GM21576 (cell line): ENCODE measurements around the gene NUDT4.
"Not testable (repeated sequence)": the region's sequence is repeated elsewhere in the genome, so short reads cannot be mapped to it uniquely, and the experiment has no call there.

Experiments
- ATAC-seq: cut with Tn5 transposase; IDR thresholded peaks from one replicate; pipeline ENCODE4 v1.9.1; 2021; ENCODE audit warnings: mild to moderate bottlenecking, moderate library complexity; ENCODE audit not compliant: unreplicated experiment

NUDT4 gene

DNA sequence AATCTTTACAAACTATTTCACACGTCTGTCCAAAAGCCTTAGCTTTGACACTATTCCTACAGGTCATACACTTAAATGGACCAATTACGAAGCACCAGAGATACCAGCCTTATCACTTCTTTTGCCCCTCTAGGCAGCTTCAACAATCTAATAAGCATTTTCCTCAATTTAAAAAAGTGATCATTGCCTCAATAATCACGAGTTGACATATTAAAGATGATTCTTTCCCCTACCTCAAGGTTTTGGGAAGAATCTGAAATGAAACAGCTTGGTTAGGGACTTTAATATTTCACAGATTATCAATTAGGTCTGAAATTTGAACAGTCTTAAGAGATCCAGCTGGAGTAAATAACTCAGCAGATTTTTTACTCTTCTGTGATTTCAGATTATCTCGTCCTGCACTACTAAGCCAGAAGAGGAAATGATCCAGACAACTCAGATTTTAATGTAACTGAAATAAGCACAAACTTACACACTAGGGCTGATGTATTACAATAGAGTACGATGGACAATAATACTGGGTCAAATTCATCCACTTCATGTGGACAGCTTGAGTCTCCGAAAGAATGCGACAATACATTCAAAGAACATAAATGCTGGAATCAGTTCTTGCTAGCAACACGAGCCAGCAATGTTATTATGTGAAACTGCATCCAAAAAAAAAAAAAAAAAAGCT, 48.1 kb downstream of the NUDT4 start:
- ATAC-seq, result no peak

DNA sequence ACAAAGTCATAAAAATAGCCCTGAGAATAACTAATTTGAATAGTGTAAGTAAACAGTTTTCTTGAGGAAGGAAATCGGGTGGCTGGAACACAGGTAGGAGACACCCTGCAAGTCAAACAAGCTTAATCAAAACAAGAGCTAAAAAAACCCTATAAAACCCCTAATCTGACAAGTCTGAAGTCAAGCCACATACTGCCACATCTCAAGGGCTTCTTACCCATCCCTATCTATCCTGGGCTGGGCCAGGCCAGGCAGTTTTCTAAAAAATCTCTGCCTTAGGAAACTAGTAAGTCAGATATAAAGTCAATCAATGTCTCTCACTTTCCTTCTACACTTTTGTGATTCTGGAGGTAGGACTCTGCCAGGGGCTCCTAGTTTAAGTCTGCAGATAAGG, 48.7 kb downstream of the NUDT4 start:
- no peak for ATAC-seq

DNA sequence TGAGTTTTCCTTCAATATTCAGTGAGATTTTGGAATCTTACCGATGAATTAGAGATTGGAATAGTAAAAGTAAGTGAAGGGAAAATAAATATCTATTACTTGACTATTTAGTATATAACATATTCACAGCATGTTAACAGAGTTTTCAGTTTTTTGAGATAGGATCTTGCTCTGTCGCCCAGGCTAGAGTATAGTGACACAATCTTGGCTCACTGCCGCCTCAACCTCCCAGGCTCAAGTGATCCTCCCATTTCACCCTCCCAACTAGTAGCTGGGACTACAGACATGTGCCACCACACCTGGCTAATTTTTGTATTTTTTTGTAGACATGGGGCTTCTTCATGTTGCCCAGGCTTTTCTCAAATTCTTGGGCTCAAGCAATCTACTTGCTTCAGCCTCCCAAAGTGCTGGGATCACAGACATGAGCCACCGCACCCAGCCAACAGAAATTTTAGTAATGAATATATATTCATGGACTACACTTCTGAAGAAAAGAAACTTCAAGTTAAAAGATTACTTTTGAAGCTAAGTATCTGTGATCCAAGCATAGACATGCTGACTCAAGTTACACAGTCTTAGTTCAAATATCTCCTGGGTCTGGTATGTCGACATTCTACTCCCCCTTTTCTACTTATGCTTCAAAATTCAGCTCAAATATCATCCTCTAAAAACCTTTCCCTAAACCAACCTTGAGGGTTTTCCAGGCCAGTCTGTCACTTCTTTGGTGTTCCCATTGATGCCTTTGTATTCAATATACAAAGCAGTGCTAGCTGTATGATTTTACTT, 50.2 kb downstream of the NUDT4 start:
- ATAC-seq, result no peak

DNA sequence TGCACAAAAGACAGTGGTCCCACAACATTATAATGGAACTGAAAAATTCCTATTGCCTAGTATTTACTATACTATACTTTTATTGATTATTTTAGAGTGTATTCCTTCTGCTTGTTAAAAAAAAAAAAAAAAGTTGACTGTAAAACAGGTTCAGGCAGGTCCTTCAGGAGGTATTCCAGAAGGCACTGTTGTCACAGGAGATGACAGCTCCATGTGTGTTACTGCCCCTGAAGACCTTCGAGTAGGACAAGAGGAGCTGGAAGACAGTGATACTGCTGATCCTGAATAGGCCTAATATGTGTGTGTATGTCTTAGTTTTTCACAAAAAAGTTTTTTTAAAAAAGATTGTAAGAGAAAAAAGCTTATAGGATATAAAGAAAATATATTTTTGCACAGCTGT, 51.7 kb downstream of the NUDT4 start:
- ATAC-seq, result no peak

- ATAC-seq, result no peak
These were observed 52.1 kb downstream of the NUDT4 start for GRCh38 chr12:93429852-93430251.

DNA sequence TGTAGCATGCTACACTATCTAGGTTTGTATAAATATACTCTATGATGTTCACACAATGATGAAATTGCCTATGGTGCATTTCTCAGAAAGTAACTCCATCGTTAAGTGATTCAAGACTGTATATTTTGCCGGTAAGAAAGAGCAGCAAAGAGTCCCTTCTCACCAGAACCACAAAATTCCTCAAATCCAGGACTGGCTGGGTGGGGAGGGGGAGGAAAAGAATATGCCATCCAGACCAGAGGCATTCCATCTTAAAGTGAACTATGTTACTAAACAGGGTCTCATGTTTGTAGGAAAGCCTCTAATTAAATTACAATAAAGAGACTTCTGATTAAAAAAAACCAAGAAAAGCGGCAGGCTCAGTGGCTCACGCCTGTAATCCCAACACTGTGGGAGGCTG, 52.6 kb downstream of the NUDT4 start:
- ATAC-seq, result no peak

DNA sequence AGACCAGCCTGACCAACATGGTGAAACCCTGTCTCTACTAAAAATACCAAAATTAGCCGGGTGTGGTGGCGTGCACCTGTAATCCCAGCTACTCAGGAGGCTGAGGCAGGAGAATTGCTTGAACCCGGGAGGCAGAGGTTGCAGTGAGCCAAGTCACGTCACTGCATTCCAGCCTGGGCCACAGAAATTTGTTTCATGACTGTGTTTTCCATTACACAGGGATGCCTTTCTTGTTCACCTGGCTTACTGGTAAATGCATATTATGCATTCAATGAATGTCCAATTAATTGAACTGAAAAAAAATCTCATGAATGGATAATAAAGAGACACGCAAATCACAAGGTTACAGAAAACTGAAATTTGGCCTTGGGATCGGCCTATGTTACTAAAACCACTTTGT, 54.3 kb downstream of the NUDT4 start:
- not testable (repeated sequence) for ATAC-seq

DNA sequence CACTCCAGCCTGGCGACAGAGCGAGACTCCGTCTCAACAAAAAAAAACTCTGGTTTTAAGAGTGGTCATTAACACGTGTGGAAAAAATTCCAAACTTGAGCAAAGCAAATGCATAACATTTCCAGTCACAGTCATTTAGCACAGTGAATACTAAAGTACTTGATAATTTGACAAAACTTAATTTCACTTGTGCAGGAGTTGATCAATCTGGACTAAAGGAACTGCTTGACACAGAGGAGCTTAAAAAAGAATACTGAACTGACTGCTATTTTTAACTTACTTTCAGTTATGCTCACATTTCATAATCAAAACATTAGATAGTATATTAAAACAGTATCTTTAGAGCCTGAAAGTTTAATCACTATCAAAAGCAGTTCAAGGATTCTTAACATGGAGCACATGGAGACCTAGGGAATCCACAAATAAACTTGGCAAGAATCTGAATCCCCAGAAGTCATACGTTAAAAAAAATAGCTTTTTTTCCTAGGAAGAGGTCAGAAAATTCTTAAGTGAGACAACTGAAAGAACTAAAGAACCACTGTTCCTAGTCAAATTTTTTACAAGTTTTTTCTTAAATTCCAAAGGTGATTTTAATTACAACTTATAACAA, 56.6 kb downstream of the NUDT4 start:
- ATAC-seq, result no peak

DNA sequence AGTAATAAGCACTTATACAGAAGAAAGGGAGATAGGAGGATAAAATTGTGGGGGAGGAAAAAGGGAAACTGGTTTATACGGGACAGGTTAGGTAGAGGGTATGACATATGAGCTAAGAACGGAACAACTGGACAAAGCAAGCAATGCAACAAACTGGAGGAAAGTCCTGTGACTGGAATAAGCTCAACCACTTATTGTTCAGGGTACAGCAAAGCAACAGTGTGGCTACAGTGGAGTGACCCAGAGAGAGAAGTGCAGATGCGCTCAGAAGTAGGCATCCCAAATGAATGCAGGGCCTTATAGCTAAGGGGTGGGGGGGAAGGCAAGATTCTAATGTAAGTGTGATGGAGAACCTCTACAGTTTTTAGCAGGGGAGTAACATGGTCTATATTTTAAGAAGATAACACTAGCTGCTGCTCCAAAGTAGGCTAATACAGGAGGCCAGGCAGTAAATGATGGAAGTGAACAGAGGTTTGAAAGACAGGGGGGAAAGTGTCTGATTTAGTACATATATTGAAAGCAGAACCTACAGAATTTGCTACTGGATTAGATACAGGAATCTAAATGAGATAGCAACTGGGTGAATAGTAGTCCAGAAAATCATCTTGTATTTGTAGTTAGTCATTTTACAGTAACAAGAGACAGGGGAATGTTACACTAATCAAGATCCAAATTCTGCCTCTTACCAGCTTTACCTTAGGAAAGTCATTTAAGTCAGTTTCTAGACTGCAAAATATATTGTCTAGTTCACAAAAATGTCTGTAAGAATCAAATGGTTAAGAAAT, 60.7 kb downstream of the NUDT4 start:
- ATAC-seq, result no peak

DNA sequence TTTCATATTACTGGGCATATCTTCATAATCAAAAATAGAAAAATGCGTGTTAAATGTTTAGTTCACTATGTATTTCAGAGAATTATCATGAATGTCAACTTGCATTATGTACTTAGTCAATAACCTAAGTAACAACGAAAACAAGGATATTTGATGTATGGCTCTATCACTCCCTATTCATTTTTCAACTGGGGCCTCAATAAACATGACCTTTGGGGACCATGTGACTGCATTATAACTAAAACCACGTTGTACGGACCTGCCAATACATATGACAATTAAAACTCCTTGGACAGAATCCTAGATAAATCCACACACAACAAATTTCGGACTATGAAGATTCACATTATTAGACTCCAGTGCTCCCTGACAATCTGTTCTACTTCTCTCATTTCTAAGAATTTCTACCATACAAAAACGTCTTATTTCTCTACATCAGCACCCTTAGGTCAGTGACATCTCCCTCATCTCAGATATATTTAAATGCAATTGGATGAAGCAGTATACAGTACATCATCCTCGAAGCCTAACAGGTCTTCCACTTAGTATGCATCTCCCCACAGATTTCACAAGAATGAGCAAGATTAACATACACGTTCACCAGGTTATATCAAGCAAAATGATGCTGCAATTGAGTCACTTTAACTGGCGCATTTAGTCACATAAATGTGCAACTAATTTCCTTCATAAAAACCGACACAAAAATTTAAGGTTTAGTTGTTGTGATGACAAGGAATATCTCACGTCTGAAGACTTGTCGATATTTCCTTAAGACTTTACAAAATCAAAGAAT, 62.5 kb downstream of the NUDT4 start:
- no peak for ATAC-seq

GRCh38 chr12:93441081-93441616, 63.4 kb downstream of the NUDT4 start:
- ATAC-seq, result no peak

DNA sequence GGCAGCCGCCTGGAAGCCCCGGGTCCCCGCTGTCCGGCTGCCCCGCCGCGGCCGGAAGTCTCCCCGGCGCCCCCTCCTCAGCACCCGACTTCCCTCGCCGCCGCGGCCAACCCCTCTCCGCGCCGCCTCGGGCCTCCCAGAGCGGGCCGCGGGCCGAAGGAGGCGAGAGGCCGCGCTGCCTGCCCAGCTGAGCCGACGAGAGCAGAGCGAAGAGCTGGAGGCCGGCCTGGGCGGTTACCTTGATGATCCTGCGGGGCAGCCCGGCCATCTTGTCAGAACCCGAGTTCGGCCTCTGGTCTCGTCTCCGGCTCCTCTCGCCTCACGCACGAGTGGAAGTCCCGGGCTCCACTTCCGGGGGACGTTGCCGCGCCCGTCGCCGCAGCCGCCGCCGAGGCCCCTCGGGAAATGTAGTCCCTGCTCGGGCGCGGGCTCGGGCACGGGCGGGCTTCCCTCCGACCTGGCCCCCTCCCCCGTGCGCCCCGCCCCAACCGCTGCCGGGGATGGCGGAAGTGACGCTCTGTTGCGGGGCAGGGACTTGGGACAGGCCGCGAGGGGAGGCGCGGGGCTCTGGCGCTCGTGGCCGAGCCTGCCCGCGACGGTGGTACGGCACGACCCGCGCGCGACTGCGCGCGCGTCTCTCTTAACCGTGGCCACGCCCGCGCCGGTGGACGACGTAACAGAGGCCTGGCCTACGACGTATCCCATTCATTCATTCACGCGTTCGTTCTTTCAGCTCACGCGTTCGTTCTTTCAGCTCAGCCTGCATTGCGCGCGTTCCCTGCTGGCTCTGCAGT, 64.1 kb downstream of the NUDT4 start, which contains the start of gene UBE2N:
Gene UBE2N (minus strand): TSS at position 331 of the 794 bp plus-strand sequence. CDS start 63 bp downstream, at position 268.
- peak; percentile 75 for ATAC-seq

GRCh38 chr12:93442411-93443340, 65.0 kb downstream of the NUDT4 start:
- ATAC-seq, result no peak

DNA sequence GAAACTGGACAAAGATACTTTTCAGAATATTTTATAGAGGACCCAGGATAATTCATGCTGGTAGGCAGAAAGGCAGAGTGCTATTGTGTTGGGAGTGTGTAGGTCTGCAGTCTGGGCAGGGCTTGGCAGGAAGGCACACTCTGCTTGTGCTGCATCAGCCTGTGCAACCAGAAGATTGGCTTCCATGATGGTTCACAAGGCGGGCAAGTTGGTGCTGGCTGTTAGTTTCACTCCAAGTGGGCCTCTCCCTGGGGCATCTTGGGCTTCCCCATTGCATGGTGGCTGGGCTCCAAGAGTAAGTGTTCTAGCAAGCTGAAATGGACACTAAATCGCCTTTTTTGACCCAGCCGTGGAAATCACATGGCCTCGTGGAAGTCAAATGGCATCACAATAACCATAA, 65.9 kb downstream of the NUDT4 start:
- no peak for ATAC-seq

GRCh38 chr12:93447555-93448290, 70.0 kb downstream of the NUDT4 start:
- ATAC-seq, result no peak

DNA sequence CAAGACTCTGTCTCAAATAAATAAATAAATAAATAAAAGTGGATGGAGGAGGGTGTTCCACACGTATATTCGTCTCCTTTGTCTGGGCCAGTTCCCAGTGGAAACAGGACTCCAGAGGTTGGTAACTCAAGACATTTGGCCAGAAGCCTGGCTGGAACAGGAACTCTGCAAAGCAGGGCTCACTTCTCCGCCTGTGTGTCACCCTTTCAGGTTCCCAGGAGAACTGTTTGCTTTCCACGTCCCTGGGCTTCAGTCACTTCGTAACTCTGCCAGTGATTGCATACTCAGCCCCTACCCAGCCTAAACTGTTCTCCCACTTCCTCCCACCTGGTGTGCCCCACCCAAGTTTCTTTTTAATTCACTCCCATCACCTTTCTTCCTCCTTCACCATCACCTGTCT, 71.1 kb downstream of the NUDT4 start:
- ATAC-seq, result peak; percentile 24

- ATAC-seq, result peak; percentile 91
These were observed 71.6 kb downstream of the NUDT4 start for GRCh38 chr12:93449277-93449676.
